Pancreas (tissue), 10 donors: ENCODE results near the gene IBA57. TPM values are rescaled to one million over a fixed set of nuclear protein-coding genes. Genes with fewer than 3 reads are reported as not detected.

Source experiments
- ATAC-seq, 4 donors: fragments of 200-7000 bp; cut with Tn5 transposase; one replicate each; pipeline versions ENCODE4 v1.8.0 to v1.9.1; 2020; ENCODE audit warnings: mild to moderate bottlenecking in 4 of 4, moderate library complexity in 4 of 4
- DNase-seq, 6 donors: peaks; one replicate each; pipeline ENCODE4 v3.0.0-alpha.2; 2020
- FAIRE-seq: peaks from 2 replicates; lab custom pipeline; 2012; peaks lifted over from hg19 to GRCh38; lab: Jason Lieb, UNC
- H3K27ac ChIP-seq, 4 donors: fragments of 200-600 bp; sonication (generic); 1 replicate in 3 of 4; 2 replicates in 1 of 4; pipeline versions ENCODE4 v1.5.0 to v1.8.0; 2020
- H3K27me3 ChIP-seq, 4 donors: fragments of 200-600 bp; one replicate each; pipeline ENCODE4 v1.8.0; 2021
- H3K36me3 ChIP-seq, 3 donors: fragments of 200-600 bp; sonication (generic) in 1 of 3; one replicate each; pipeline versions ENCODE4 v1.5.0 to v1.8.0; 2020 to 2021
- H3K4me1 ChIP-seq, 3 donors: fragments of 200-600 bp; one replicate each; pipeline ENCODE4 v1.8.0; 2021
- H3K4me3 ChIP-seq, 4 donors: fragments of 200-600 bp; sonication (generic) in 2 of 4; one replicate each; pipeline versions ENCODE4 v1.5.0 to v1.8.0; 2020 to 2021
- H3K9me3 ChIP-seq, 4 donors: fragments of 200-600 bp; one replicate each; pipeline ENCODE4 v1.8.0; 2021
- CTCF ChIP-seq, 4 donors: fragments of 200-600 bp; sonication (generic) in 3 of 4; IDR thresholded peaks; one replicate each; pipeline versions ENCODE4 v1.5.0 to v1.8.0; 2021; ENCODE audit warnings: antibody characterized with exemption in 4 of 4
- WGBS, 2 donors: extraction: QIAGEN DNeasy Blood & Tissue Kit; methylation state at CpG; one replicate each; pipeline ENCODE4 v1.1.7; 2013; 5-methylcytosine and 5-hydroxymethylcytosine counted together
- intact Hi-C, 3 donors: fragments of 100-400 bp; cut with DNase I; formaldehyde crosslinking; loops; one replicate each; pipeline versions ENCODE4 v1.11.1 to v1.14.2; 2022
- polyA plus RNA-seq, 2 donors: library from polyadenylated mRNA; stranded (reverse); fragments of 200-250 nt; gene quantifications; one replicate each; pipeline ENCODE4 v1.2.3, GENCODE V29; 2013
- total RNA-seq, 6 donors: library from RNA; stranded (reverse); fragmentation: NEBNext Ultra II Directional in 4 of 6; extraction: Animal tissue kit (Norgen Biotek cat#: 25700) in 4 of 6; gene quantifications; one replicate each; pipeline versions ENCODE4 v1.2.1 to v1.2.4, GENCODE V29; 2021 to 2023
- donor health status: healthy with polysubstance abuse.
- donor health status: DM: no; HTN: no; CAD: no; lungs with moderate emphysema.
- donor health status: DM: no; HTN: no; CAD: no.
- donor health status: control.
- donor health status: control.
- donor health status: Bipolar disorder and iron deficiency.
- donor health status: DM: yes; HTN: yes; CAD: no.
- donor health status: DM: no; HTN: no; CAD: no.
- donor health status: DM: no; HTN: no; CAD: no.
- donor health status: DM: yes; HTN: yes; CAD: no.

Gene IBA57
- total and polyA plus RNA-seq, 8 donors: 2.4 to 14.4 (median 7.0) TPM

- DNase-seq (no peak), FAIRE-seq (no peak), ATAC-seq (no peak)
- intact Hi-C loops: no loop called here
- Histone ChIP-seq H3K36me3 (no peaks in the 10 kb centered on the region), H3K27me3 (no peaks in the 10 kb centered on the region), H3K4me3 (no peak overlapping the region), H3K27ac (no peak overlapping the region), H3K4me1 (no peaks in the 10 kb centered on the region), H3K9me3 (no peaks in the 10 kb centered on the region)
- TF ChIP-seq CTCF (IDR thresholded peaks at IDR 0.05): no peak
- 85% methylated on average over 2 of the region's 2 CpGs for WGBS, 2 donors
Observed at GRCh38 chr1:228231189-228231588, 65.6 kb downstream of the IBA57 start.

Other genes with a start within 250 kb of the IBA57 start
- 1 to 10 TPM in 5 of 6 donors, under 1 TPM in 1; 0.72 to 2.9 (median 2.1) TPM for gene WNT9A, start 217.9 kb upstream of the IBA57 start, total RNA-seq
- gene WNT9A, start 217.9 kb upstream of the IBA57 start, polyA plus RNA-seq: 1 to 10 TPM in 1 of 2 donors, under 1 TPM in 1; 0.80 to 1.4 TPM
- not detected for gene WNT3A, start 158.8 kb upstream of the IBA57 start, total RNA-seq
- gene WNT3A, start 158.8 kb upstream of the IBA57 start, polyA plus RNA-seq: under 1 TPM in 1 of 2 donors, not detected in 1; 0.08 TPM
- 100 to 1,000 TPM; 160 to 251 (median 205) TPM for gene ARF1, start 83.1 kb upstream of the IBA57 start, total RNA-seq
- 100 to 1,000 TPM; 167 to 234 TPM for gene ARF1, start 83.1 kb upstream of the IBA57 start, polyA plus RNA-seq
- 1 to 10 TPM; 6.3 to 9.3 (median 7.8) TPM for gene C1orf35, start 62.5 kb upstream of the IBA57 start, total RNA-seq
- gene C1orf35, start 62.5 kb upstream of the IBA57 start, polyA plus RNA-seq: 10 to 100 TPM; 18.9 to 33.2 TPM
- gene MRPL55, start 56.5 kb upstream of the IBA57 start, total RNA-seq: 10 to 100 TPM; 18.1 to 24.7 (median 23.9) TPM
- gene MRPL55, start 56.5 kb upstream of the IBA57 start, polyA plus RNA-seq: 100 to 1,000 TPM; 103 to 113 TPM
- gene GUK1, start 25.5 kb upstream of the IBA57 start, total RNA-seq: 100 to 1,000 TPM in 2 of 6 donors, 10 to 100 TPM in 4; 71.5 to 114 (median 98.6) TPM
- 100 to 1,000 TPM; 317 TPM for gene GUK1, start 25.5 kb upstream of the IBA57 start, polyA plus RNA-seq
- gene GJC2, start 15.9 kb upstream of the IBA57 start, total RNA-seq: under 1 TPM; 0.08 to 0.69 (median 0.34) TPM
- under 1 TPM; 0.59 to 0.80 TPM for gene GJC2, start 15.9 kb upstream of the IBA57 start, polyA plus RNA-seq
- gene OBSCN, start 42.2 kb downstream of the IBA57 start, total RNA-seq: 10 to 100 TPM in 4 of 6 donors, 1 to 10 TPM in 2; 7.9 to 16.5 (median 10.7) TPM
- gene OBSCN, start 42.2 kb downstream of the IBA57 start, polyA plus RNA-seq: 10 to 100 TPM; 50.7 to 61.4 TPM
- 10 to 100 TPM in 2 of 6 donors, 1 to 10 TPM in 4; 7.6 to 15.1 (median 9.2) TPM for gene TRIM11, start 241.0 kb downstream of the IBA57 start, total RNA-seq
- 10 to 100 TPM; 13.6 to 16.3 TPM for gene TRIM11, start 241.0 kb downstream of the IBA57 start, polyA plus RNA-seq